Kidney epithelial cell (primary cell): ENCODE measurements around the gene NCMAP. TPM values are rescaled to one million over a fixed set of nuclear protein-coding genes. Genes with fewer than 3 reads are reported as not detected.

Source experiments
- DNase-seq: peaks from one replicate; pipeline ENCODE4 v3.0.0-alpha.2; 2010; ENCODE audit warnings: low read depth
- H3K27me3 ChIP-seq: 2 replicates; pipeline ENCODE4 v1.6.0; 2011; ENCODE audit warnings: low read length; ENCODE audit not compliant: control insufficient read depth, insufficient read depth
- H3K36me3 ChIP-seq: 2 replicates; pipeline ENCODE4 v1.5.1; 2011; ENCODE audit warnings: low read length; ENCODE audit not compliant: control insufficient read depth, insufficient read depth
- H3K4me3 ChIP-seq: 2 replicates; pipeline ENCODE4 v1.5.1; 2011; ENCODE audit warnings: low read depth, mild to moderate bottlenecking, control low read depth, low read length
- total RNA-seq: library from RNA; depleted of rRNA; stranded (reverse); fragments of >200 nt; gene quantifications from 2 replicates; pipeline ENCODE4 v1.2.3, GENCODE V29; 2015
- TF ChIP-seq, protein P1 (sequence below): IDR thresholded peaks from 2 replicates; pipeline ENCODE4 v1.5.1; 2011; ENCODE audit warnings: mild to moderate bottlenecking, moderate library complexity, low read length, control low read depth, inconsistent platforms; ENCODE audit not compliant: insufficient read depth, poor library complexity, severe bottlenecking

Gene NCMAP
- total RNA-seq, 1 donor from 2014 or later: 1.5 TPM

DNA sequence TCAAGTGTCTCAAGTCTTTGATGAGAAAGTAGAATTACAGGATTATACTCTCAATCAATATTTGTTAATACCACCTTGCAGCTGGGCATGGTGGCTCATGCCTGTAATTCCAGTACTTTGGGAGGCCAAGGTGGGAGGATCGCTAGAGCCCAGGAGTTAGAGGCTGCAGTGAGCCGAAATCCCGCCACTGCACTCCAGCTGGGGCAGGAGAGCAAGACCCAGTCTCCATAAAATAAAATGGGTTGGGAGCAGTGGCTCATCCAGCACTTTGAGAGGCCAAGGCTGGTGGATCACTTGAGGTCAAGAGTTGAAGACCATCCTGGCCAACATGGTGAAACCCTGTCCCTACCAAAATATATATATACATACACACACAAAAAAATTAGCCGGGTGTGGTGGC, 1.2 kb upstream of the NCMAP start:
- H3K27me3 ChIP-seq: no peaks in the 10 kb centered on the region
- no peak for DNase-seq
- H3K36me3 ChIP-seq: no peaks in the 10 kb centered on the region
- TF ChIP-seq, protein P1, sequence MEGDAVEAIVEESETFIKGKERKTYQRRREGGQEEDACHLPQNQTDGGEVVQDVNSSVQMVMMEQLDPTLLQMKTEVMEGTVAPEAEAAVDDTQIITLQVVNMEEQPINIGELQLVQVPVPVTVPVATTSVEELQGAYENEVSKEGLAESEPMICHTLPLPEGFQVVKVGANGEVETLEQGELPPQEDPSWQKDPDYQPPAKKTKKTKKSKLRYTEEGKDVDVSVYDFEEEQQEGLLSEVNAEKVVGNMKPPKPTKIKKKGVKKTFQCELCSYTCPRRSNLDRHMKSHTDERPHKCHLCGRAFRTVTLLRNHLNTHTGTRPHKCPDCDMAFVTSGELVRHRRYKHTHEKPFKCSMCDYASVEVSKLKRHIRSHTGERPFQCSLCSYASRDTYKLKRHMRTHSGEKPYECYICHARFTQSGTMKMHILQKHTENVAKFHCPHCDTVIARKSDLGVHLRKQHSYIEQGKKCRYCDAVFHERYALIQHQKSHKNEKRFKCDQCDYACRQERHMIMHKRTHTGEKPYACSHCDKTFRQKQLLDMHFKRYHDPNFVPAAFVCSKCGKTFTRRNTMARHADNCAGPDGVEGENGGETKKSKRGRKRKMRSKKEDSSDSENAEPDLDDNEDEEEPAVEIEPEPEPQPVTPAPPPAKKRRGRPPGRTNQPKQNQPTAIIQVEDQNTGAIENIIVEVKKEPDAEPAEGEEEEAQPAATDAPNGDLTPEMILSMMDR: no peak
- H3K4me3 ChIP-seq: no peak overlapping the region

DNA sequence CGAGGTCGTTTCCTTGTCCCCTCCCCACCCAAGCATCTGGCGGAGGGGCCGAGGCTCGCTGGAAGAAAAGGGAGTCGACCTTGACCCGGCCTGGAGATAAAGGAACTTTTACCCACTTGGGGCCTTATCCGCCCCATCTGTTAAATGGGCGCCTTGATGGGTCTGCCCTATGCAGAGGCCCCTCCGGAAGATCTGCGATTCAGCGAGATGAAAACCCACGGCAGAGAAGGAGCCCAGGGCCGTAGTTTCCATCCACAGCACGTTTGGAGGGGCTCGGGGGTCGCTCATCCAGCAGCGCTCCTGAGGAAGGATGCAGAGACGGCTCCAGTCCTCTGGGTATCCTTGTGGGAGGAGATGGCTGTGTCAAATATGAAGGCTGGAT, 518 bp downstream of the NCMAP start:
- TF ChIP-seq, protein P1: no peak
- peak overlapping the region; percentile 39 for H3K4me3 ChIP-seq

DNA sequence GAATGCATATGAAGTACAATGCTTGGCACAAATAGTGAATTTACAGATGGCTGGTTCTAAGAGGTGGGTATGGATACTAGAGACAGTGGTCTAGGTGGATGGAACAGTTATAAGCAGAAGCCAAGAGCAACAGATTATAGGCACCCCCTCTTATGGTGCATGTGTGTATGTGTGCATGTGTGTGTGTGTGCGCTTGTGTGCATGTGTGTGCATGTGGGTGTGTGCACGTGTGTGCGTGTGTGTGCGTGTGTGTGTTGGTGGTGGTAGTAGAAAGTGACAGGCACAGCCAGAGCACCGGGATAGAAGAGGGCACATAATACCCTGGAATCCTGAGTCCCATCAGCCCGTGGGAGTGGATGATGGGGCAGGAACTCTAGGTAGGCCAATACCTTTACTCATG, 1.3 kb downstream of the NCMAP start:
- TF ChIP-seq, protein P1: no peak
- Histone ChIP-seq H3K36me3 (no peaks in the 10 kb centered on the region), H3K27me3 (no peaks in the 10 kb centered on the region), H3K4me3 (no peak overlapping the region)
- no peak for DNase-seq

More for the DNA sequence above, 518 bp downstream of the NCMAP start:
- Histone ChIP-seq H3K36me3 (no peaks in the 10 kb centered on the region), H3K27me3 (no peaks in the 10 kb centered on the region)
- DNase-seq: no peak

DNA sequence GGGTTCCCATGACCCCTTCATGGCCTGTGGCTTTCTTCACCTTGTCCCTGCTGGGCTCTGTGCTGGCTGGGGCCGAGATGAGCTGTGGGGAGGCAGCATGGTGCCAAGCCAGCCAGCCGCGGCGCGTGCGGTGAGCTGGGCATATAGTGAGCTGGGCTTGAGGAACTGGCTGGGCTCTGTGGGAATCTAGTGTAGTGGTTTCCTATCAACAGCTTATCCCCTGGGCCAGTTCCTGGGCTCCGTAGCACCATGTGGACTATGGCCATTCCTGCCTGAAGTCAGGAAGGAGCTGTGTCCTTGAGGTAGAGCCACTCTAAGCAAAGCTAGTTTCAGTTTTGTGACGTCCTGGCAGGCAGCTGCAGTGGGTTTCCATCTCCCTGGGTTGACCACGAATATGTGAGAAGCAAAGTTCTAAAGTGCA, 1.8 kb downstream of the NCMAP start:
- Histone ChIP-seq H3K36me3 (no peaks in the 10 kb centered on the region), H3K27me3 (no peaks in the 10 kb centered on the region), H3K4me3 (no peak overlapping the region)
- no peak for DNase-seq
- TF ChIP-seq, protein P1: no peak

DNA sequence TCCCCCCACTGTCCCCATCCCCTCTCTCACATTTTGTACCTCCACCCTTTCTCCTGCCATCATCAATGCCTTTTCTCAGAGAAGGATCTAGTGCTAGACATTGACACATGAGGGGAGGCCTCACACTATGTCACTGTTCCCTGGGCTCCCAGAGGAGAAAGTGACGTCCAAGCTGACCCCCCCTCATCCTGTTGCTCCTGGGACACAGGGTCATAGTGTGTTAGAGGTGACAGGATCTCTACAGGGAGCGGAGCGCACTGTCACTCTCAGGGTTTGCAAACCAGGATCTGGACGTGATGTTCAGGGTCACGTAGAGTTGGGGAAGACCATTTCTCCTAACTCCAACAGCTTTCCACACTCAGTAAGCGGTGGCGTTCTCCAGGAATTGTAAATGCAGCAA, 2.6 kb downstream of the NCMAP start:
- no peaks in the 10 kb centered on the region for H3K36me3 ChIP-seq
- TF ChIP-seq, protein P1: no peak
- no peaks in the 10 kb centered on the region for H3K27me3 ChIP-seq
- H3K4me3 ChIP-seq: no peak overlapping the region
- no peak for DNase-seq
